ENCODE data around the gene TBKBP1.
A peak's percentile ranks its signal among the peaks of the same experiment; 100 is the strongest.

TBKBP1 gene

DNA sequence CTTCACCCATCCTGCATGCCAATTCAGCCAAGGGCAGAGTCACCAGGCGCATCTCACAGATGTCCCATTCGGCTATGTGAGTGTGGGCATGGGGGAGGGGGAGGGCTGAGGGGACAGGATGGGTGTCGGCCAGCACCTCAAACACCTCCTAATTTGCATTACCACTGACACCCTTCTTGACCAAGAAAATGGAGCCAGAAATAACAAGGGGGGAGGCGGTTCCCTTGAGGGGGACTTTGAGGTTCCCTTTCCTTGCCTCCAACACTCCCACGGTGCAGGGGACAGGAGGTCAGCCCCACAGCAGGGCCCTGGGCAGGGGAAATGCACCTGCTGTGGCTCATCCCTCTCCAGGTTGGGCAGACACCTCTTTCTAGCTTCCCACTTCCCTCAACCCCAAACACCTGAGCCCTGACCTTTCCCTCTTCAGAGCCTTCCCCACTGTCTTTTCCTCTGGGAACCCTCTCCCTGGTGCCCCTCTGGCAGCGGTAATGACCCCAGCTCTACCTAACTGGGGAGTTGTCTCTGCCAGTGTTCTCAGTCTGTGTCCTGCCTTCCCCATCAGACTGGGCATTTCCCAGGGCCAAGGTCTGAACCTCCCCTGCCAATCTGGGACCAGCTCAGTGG is 20.9 kb downstream of the TBKBP1 start:
- DNase-seq: no peak

DNA sequence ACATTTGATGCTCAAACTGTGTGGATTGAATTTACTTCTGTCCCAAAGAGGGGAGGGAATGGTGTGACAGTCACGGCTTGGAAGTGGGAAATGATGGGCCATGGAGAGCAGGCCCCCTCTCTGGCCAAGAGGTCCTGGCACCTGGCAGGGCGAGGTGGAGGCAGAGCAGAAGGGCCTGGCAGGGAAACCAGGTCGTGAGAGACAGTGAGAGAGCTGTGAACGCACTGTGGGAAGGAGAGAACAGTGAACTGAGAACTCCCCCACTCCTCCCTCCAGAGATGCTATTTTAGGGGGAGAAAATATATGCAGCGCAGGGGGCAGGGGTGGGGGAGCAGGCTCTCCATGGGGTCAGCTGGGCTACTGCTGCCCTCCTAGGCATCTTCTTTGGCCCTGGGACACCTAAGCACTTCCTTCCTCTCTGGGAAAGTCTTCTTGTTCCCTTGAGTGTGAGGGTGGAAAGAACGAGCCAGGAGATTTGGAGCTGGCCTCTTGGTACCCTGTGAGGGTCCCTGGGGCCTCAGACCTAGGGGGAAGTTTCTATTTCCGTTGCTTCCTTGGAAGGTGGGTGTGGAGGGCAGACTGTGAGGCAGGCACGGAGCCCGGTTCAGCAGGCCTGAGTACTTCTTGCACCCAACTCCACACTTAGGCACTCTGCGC is 21.8 kb downstream of the TBKBP1 start:
- no peak for DNase-seq

DNA sequence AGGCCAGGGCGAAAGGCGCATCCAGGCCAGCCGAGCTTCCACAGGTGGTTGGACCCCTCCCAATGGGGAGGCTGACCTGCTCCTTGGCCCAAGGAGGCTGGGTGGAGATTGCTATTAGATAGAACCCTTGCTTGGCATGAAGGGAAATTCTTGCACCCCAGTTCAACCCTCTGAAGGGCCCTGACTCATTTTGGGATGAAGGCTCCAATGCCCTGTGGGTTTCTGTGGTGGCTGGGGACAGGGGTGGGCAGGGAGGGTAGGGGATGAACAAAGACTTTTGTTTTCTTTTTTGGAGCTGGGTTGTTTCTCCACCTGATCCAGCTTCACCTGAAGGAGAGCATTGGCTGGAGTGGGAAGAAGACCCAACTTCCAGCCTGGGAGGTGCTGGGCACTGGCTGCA is 22.4 kb downstream of the TBKBP1 start:
- no peak for DNase-seq

DNA sequence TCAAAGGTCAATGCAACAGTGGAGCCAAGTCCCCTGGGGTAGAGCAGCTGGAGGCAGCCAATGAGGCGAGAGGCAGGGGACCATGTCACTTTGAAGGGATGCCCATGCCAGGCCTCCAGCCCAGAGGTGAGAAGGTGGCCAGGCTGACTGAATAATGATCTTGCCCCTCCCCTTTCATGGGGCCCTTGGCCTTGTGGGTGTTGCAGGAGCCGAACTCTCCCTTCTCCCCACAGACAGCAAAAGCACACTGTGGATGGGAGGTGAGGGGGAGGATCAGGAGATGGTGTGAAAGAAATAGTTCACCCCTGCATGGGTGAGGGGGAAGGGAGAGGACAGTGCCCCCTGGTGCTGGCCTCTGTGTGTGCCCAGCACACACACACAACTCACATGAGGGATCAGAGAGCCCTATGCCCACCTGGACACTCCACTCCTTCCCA is 23.3 kb downstream of the TBKBP1 start:
- no peak for DNase-seq

DNA sequence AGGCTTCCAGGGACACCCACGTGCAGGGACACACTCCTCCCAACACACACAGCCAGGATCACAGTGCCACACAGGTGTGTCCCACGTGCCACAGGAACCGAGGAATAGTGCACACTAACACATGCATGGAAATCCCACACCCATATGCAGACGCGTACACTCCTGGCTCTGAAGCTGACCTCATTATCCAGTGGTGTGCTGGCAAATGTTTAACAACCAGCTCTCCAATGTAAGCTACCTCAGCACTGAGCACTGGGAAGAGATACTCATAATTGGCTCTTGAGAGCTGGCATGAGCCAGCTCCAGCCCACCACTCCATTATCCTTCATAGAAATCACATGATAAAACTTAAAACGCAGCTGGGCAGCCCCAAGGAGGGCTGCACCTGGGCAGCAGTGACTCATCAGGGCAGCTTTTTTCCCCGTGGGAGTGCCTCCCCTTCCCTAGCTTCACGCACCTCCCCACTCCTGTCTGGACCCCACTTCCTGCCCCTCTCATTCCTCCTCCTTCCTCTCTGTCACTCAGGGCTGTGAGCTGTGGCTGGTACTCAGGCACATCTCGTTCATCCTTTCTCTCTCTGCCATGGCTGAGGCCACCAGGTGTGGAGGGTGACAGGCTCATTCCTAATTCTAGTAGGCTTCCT is 24.1 kb downstream of the TBKBP1 start:
- DNase-seq: no peak

DNA sequence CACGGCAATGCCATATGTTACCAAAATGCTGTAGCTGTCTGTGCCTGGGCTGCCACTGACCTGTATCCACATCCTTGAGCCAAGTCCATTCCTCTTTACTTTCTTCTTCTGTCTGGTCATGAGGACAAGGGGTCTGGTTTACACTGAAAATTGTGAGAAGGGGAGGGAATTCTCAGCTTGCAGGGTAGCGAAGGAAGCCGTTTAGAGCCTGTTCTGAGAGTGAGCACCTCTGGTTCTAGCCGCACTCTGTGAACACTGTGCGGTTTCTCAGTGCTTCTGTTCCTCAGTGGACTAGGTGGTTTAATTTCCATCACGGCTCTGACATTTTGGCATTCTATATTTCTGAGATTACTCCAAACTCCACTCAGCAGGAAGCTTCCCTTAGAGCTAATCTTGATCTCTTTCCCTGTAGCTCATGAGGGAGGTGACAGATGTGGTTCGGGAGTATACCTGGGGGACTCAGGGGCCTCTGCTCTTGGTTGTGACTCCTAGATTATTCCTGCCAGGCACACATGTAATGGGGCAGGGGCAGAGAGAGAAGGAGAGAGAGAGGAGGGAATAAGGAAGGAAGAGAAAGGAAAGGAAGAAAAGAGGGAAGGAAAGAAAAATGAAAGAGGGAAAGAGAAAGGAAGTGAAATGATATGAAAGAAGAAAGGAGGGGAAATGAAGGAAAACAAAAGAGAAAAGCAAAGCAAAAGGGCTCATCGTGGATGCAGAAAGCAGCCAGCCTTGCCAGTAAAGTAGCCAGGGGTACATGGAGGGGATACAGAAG is 24.9 kb downstream of the TBKBP1 start:
- no peak for DNase-seq

DNA sequence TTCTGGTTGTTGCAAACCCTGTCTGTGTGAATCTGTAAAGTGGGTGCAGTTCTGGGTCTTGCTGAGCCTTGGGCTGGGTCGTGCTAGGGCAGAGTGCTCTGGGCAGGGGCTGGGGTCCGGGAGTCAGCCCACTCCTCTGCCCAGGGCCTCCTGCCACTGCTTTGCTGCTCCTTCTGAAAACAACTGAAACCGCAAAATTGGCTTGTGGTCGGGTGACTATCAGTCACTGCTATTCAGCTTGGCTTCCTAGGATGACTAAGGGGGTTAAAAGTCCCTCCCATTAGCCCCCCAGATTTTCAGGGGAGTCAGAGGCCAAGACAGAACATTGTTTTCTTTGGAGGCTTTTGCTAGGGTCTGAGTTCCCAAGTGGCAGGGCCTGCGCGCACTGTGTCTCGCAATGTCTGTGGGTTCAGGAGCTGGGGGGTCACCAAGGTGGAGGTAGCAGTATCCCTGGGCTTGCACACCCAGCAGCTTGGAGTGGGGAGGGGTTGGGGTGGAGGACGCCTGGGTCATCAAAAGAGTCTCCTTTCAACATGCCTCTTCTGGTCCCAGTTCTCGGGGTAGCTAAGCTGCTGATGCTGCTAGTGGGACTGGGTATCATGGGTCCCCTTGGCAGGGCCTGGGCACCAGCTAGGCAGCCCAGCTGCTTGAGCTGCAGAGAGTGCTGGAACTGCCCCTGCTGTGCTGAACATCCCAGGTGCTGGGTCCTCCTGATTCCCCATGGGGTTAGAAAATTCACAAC is 25.6 kb downstream of the TBKBP1 start:
- peak; percentile 26 for DNase-seq

DNA sequence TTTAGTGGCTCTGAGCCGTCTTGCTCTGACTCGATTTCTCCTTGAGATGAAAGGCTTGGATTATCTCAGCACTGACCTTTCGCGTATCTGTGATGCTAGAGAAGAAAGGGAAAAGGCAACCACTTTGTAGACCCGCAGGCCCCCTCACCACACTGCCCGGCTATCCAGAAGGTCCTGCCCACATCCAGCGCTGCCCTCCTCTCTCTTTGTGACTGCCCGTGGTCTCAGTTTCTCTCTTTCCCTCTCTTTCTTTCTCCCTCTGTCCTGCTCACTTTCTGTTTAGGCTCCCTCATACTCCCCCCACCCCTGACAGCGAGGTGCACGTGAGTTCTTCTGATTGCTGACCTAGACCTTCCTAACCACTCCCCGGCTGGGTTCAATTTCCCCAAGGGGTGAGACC is 26.2 kb downstream of the TBKBP1 start:
- DNase-seq: no peak

DNA sequence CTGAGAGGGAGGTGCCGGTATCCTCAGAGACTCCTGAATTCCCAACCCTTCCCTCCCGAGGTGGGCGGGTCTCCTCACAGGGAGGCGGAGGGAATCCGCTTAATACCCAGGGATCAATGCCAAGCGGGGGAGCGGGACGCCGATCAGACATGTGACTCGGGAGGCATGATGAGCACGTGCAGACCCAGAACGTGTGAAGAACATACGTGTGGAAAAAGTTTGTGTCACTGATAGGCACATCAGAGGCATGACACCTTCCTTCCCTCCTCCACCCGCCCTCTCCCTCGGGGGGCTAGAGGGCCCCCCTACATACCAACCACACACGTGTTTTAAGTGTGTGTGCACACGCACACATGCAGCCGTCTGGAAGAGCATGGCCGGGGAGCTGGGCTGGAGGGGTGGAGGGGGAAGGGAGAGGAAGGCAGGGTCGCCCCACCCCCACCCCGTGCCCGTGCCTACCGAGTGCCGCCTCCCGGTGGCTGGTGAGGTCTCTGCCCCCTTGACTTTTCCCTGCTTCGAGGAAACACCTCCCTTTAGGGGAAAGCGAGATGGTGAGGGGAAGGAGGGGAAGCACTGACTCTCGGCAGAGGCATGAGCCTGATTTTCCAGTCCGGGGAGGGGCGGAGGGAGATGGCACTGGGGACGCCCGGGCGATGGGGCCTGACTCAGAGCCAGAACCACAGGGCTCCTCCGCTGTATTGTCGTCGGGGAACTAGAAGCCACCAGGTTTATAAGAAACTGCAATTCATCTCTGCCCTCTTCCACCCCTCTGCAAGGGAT is 27.0 kb downstream of the TBKBP1 start:
- peak; percentile 61 for DNase-seq

DNA sequence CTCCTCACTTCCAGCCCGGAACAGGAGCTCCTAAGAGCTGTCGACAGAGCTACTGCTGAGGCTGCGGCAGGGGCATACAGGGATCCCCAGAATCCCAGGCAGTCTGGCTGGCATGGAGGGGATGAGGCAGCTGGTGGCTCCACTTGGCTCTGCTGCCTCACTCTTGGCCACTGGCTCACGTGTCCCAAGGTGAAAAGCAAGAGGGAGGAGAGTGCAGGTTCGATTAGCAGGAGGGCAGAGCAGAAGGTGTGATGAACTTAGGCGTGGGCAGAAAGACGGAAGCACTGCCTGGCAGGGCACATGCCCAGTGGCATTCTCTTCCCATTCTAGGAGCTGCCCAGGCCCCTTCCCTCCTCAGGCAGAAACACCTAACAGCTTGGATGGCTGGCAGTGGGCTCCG is 27.8 kb downstream of the TBKBP1 start:
- no peak for DNase-seq

DNA sequence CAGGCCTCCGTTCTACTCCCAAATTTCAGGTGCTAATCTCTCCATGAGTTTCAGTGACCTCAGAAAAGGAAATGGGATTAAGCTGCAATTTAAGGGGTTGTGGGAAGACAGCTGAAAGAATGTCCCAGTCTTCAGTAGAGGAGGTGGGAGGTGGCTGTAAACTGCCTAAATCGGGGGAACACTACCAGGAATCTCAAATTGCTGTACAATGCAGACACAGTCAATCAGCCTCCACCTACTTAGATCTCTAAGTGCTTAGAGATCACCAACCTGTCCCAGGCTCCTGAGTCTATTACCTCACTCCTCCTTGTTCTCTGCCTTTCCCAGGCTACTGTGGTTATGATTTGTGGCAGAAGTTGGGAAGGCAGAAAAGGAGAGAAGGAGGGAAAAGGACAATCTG is 30.7 kb downstream of the TBKBP1 start:
- DNase-seq: no peak

DNA sequence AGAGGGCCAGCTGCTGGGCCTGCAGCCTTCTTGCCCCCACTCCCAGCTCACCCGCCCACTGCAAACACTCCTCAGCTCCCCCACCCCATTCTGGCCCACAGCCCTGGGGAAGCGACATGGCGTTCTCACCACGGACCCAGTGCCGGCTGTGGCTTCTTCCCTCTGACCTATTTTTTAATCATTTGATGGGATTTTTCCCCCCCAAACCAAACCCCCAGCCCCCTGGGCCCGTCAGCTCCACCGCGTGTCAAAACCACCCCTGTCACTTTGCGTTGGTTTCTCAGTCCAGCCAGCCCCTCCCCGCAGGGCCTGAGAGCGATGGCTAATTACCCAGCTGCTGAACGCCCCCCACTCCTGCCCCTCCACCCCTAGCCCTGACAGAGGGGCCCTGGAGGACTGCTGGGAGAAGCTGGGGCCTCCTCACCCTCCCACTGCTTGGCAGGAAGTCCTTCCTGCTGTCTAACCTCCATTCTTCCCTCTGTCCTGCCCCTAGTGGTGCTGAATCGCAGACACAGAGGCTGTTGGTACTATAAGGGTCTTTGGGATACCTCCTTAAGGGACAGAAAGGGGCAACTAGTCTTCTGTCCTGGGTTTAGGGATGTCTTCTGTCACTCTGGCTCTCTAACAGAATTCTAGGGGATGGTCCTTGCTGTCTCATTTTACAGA is 31.6 kb downstream of the TBKBP1 start:
- DNase-seq: no peak

DNA sequence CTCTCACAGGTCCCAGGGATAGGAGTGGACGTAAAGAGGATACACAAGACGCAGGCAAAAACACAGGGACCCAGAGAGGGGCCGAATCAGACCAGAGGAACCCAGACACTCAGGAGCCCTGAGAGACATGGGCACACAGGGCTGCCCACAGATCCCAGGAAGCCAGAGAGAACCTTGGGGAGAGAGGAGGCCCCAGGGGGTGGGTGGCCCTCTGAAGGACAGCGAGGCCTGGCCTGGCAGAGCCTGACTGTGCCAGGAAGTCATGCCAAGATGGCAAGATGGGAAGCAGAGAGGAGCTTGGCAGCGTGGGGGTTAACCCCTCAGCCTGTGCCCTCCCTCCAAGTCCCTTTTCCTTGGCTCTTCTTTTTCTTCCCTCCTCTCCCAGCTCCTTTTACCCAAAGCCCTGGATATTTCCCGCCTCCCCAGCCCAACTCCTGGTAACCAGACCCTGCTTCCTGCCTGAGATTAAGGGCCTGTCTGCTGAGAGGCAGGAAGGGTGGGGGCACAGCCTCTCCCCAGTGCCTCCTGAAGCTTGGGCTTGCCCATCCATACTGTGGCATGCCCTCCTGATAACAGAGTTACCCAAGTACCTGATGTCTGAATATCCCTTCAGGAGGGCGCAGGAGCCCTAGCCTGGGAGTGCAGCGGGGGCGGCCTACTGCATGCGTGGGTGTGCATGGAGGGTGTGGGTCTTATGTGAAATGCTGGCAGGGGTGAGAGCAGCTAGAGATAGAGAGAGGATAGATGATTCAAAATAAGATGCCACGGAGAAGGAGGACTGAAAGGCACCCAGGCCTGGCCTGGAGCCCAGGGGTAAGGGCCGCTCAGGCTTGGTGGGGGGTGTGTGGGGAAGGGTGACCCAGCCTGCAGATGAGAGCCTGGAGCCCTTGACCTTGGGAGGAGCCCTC is 33.1 kb downstream of the TBKBP1 start:
- DNase-seq: no peak

DNA sequence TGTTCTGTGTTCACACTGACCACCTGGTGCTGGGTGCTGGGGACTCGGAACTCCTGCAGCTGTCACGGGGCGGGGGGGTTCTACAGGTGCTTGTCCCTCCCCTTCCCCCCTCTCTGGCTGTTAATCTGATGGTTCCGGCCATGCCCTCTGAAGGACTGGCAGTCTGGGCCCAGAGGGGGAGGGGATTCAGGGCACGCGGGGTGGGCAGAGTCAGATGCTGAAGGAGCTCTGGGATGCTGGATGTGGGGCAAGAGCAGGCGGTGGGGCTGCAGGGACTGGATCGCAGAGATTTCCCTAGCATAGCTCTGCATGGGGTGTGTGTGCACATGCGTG is 33.7 kb downstream of the TBKBP1 start:
- no peak for DNase-seq

DNA sequence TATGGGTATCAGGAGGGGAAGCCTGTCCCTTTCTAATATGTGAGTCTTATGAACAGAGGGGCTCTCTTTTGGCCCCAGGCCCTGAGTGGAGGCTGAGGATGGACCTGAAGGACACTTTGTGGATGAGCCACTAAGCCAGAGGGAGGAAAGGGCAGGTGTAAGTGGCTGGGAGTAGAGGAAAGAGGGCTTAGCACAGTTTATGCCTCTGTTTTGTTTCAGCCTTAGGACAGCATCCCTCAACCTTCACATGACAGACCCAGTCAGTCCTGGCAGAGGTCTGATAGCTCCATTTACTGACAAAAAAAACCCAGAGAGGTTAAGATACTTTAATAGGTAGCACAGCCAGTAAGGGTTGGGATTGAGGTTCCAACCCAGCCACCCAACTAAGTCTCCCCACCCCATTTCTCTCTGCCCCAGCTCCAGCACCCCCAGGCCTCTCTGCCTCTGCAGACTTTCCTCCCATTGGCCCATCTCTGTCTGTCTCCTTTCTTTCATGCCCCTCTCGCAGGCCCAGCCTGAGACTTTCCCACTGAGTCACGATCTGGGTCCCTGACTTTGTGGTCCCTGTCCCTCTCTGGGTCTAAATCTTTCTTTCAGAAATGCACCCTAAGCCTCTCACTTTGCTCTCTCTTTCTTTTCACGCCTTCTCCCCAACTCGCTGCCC is 34.4 kb downstream of the TBKBP1 start:
- DNase-seq: no peak

DNA sequence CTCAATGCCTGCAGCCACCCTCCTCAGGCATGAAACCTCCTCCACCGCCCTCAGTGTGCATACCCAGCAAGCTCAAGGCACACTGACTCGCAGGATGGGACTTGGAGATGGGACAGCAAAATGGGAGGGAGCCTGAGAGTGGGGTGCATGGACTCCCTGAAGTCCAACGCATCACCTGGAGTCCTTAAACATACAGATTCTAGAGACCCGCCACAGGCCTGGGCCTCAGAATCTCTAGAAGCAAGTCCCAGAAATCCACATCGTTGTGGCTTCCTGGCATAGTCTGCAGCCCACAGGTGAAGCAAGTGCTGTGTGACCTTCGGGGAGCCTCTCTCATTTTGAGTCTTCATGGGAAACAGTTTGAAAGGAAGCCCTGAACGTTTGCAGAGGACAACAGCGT is 35.5 kb downstream of the TBKBP1 start:
- DNase-seq: no peak

DNA sequence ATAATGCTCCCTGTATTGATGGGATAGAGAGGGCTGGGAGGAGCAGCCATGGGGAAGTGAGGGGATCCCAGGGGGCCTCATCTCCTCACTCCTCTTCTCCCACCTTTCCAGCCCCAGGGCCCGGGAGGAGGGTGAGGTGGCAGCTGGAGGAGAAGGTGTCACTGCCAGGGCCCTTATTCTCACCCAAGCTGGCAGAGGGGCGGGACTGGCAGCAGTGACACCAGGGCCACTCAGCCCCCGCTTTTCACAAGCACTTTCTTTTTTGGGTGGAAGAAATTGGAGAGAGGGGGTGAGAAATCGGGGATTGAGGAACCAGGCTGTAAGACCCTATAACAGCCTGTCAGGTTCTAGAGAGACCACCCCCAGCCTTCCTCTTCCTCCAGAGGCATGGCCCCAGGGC is 36.7 kb downstream of the TBKBP1 start:
- DNase-seq: no peak

DNA sequence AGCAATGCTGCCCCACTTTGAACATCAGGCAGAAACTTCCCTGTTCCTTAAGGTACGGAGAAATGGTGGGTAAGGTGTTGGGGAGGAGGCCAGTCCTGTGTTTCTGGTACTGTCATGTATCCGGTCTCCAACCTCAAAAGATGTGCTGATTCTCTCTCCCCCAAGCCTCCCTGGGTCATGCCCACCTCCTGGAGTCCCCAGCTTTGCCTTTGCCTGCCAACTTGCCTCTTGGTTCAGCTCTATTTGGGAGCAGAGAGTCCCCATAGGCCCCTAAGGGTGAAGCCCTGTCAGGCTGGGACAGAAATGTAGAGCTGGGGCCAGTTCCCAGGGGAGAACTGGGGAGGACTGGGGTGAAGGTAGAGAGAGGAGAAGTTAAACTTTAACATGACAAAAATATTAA is 37.4 kb downstream of the TBKBP1 start:
- DNase-seq: no peak

DNA sequence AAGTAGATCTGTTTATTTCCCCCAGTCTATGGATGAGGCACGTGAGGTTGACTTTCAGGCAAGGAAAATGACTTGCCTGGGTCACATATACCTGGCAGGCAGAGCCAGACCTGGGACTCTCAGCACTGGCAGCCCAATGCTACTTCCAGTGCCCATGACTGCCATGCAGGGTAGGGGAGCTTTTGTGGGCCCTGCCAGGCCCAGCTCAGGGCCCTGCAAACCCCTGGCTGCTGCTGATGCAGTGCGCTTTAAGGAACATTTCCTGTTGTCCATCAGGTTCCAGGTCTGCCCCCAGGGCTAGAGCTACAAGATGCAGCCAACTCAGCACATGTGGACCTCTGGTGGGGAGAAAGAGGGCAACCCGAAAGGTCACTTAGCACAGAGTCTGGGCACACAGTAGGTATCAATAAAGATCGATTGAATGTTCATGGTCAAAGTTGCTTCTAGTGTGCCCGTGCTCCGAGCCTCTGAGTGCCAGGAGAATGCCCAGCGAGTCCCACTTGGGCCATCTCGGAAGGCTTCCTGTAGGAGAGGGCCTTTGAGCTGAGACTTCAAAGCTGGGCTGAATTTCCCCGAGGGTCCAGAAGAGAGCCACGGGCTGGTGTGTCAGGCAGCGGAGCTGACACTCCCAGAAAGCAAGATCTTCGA is 38.6 kb downstream of the TBKBP1 start:
- no peak for DNase-seq
